ENCODE data around the gene HIVEP3.

Gene HIVEP3

GRCh38 chr1:41504114-41505035 lies 414.3 kb downstream of the HIVEP3 start:
- no peak for DNase-seq

- no peak for DNase-seq
Measured at GRCh38 chr1:41503538-41504113, 415.1 kb downstream of the HIVEP3 start.

DNA sequence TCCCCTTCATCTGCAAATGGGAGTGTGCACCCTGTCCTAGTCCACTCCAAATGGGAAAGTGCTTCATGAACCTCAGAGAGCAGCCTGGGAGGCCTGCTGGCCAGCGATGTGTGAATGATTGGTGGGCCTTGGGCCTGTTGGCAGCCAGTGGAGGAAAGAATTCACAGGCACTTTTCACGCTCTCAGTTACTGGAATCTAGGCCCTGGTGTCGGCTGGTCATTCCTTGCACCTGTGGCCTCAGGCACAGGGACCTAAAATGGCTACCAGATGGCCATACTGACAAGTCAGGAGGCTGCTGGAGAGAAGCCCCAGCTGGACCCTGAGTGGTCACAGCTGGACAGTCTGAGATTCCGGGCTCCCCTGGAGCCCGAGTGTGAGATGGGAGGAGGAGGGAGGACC lies 415.8 kb downstream of the HIVEP3 start:
- DNase-seq: no peak

DNA sequence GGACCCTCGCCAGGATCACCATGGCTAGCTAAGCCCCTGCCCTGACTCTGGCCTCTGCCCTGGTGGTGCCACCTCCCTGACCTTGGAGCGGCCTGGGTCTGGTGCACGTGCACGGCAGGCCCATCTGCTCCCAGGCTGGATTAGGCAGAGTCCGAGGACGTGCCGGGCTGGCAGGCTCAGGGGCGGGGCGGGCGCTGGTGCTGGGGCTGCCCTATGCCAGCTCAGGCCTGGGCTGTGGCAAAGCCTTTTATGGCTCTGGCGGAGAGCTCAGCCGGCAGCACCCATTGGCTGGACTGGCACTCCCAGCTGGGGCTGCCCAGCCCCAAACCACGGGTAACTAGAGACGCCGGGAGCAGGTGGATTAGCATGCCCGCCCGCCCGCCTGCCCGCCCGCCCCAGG lies 417.1 kb downstream of the HIVEP3 start:
- DNase-seq: no peak

- no peak for DNase-seq
Measured at GRCh38 chr1:41500781-41501518, 417.8 kb downstream of the HIVEP3 start.

- no peak for DNase-seq
Measured at GRCh38 chr1:41500378-41500777, 418.3 kb downstream of the HIVEP3 start.

DNA sequence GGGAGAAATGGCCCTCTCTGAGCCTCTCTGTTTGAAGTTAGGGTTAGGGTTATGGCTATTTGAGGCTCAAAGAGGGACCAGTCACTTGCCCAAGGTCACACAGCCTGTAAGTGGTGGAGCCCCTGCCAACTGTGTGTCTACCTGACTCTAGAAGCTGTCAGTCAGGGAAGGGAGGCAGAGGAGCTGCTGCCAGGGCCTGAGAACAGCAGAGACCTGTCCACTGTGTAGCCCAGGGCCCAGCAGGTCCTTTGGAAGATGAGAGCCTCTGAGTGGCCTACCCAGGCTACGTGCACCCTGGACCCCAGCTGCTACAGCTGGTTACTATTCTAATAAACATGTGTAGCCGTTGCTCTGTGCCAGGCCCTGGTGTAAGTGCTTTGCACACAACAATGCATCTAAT lies 419.1 kb downstream of the HIVEP3 start:
- DNase-seq: no peak

GRCh38 chr1:41498804-41499203 lies 419.9 kb downstream of the HIVEP3 start:
- no peak for DNase-seq

- DNase-seq: no peak
Measured at GRCh38 chr1:41498391-41498790, 420.3 kb downstream of the HIVEP3 start.

DNA sequence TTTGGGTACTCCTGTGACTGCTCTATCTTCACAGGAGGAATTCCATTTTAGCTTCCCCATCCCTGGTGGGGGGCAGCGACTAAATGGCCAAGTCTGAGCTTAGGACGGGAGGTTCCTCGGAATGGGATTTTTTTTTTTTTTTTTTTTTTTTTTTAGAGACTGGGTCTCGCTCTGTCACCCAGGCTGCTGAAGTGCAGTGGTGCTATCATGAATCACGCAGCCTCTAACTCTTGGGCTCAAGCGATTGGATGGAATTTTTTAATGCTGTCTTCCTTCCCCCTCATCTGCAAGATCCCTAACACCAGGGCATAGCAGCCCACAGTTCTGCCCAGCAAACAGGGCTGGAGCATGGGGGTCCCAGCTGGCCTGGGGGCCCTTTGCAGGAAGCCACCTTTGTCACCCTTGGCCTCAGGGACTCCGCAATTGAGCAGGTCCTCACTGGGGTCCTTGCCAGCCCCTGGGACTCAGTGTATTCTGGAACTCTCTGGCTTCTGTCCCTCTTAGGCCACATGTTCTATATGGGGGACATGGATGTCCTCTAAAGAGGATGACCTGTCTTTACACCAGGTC lies 421.2 kb downstream of the HIVEP3 start:
- DNase-seq: no peak

DNA sequence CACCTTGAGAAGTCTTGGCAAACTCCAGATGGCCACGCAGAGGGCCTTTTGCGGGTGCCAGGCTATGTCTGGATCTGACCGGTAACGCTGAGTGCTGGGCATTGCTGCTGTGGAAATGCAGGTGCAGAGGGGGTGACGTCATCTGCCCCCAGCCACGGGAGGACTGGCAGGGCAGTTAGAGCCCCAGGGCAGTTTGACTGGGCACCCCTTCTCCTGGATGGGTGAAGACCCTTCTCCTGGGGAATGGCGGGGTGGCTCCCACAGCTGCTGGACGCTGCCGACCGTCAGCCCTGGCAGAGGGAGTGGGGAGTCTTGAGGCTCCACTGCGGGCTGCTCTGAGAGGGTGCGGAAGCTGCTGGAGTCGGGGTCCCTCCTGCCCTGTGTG lies 421.7 kb downstream of the HIVEP3 start:
- DNase-seq: no peak

- no peak for DNase-seq
Measured at GRCh38 chr1:41496080-41497055, 422.4 kb downstream of the HIVEP3 start.

GRCh38 chr1:41495210-41495948 lies 423.3 kb downstream of the HIVEP3 start:
- no peak for DNase-seq

GRCh38 chr1:41494351-41495209 lies 424.1 kb downstream of the HIVEP3 start:
- DNase-seq: no peak

GRCh38 chr1:41493626-41494350 lies 424.9 kb downstream of the HIVEP3 start:
- DNase-seq: no peak

DNA sequence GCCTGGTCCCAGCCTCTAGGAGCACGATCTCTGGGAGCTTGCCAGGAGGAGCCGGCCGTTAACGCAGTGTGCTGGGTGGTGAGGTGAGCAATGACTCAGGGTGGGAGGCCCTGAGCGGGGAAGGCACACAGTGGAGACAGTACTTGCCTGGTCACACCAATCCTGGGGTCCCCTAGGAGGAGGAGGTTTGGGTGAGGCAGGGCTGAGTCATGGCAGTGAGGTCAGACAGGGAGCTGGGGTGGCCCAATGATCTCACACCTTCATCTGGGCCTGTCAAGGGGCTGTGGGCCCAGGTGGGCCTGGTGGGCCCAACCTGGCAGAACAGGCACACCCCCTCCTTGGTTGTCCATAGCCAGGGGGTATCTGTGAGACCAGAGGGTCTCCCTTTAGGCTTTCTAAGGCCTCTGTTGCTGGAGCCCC lies 425.6 kb downstream of the HIVEP3 start:
- no peak for DNase-seq

DNA sequence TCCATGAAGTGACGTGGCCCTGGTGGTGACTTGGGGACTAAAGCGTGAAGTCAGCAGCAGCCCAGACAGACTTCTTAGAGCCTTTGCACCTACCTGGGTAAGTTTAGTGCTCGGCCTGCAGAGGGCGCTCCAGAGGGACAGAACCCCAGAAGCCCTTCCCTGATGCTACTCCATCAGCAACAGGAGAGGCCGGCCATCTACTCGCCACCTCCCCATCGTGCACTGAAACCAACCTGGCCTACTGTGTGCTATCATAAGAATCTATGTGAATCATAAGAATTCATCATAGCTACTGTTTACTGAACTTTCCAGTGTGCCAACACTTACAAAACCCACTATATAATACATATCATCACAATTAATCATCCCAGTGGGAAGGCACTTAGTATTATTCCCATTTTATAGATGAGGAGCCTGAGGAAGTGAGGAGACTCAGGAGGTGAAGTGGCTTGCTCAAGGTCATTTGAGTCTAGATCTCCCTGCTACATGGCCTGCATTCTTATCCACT lies 426.3 kb downstream of the HIVEP3 start:
- no peak for DNase-seq

GRCh38 chr1:41490911-41491310 lies 427.8 kb downstream of the HIVEP3 start:
- DNase-seq: no peak

DNA sequence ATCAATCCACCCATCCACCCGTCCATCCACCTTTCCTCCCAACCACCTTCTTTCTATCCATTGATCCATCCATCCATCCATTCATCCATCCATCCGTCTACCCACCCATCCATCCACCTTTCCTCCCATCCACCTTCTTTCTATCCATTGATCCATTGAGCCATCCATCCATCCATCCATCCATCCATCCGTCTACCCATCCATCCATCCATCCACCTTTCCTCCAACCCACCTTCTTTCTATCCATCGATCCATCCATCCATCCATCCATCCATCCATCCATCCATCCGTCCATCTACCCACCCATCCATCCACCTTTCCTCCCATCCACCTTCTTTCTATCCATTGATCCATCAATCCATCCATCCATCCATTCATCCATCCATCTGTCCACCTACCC lies 429.2 kb downstream of the HIVEP3 start:
- no peak for DNase-seq

Measured in SIG-M5 (cell line).